Neuronal stem cell (in vitro differentiated cells): ENCODE measurements around the gene TUBB3.

ENCODE experiments used
- DNase-seq: peaks from one replicate; pipeline ENCODE4 v3.0.0-alpha.2; 2013; ENCODE audit warnings: low spot score
- H2AFZ ChIP-seq: one replicate; pipeline ENCODE4 v1.6.1; 2013; ENCODE audit warnings: mild to moderate bottlenecking, low read length, inconsistent platforms
- H2AK5ac ChIP-seq: 2 replicates; pipeline ENCODE4 v1.6.1; 2013; ENCODE audit warnings: low read depth, mild to moderate bottlenecking, inconsistent platforms, low read length, moderate library complexity, mixed read lengths
- H2BK120ac ChIP-seq: 2 replicates; pipeline ENCODE4 v1.6.1; 2013; ENCODE audit warnings: low read depth, mild to moderate bottlenecking, inconsistent platforms, low read length, moderate library complexity, mixed read lengths
- H2BK12ac ChIP-seq: one replicate; pipeline ENCODE4 v1.6.1; 2013; ENCODE audit warnings: low read length, inconsistent platforms
- H2BK15ac ChIP-seq: 2 replicates; pipeline ENCODE4 v1.6.1; 2013; ENCODE audit warnings: mild to moderate bottlenecking, low read length, inconsistent platforms, mixed read lengths
- H2BK5ac ChIP-seq: one replicate; pipeline ENCODE4 v1.6.1; 2013; ENCODE audit warnings: inconsistent platforms, mild to moderate bottlenecking, low read length, moderate library complexity
- H3K14ac ChIP-seq: one replicate; pipeline ENCODE4 v1.6.1; 2013; ENCODE audit warnings: low read length, inconsistent platforms
- H3K18ac ChIP-seq: 2 replicates; pipeline ENCODE4 v1.6.1; 2013; ENCODE audit warnings: low read length, inconsistent platforms
- H3K23ac ChIP-seq: 2 replicates; pipeline ENCODE4 v1.6.1; 2013; ENCODE audit warnings: low read depth, mild to moderate bottlenecking, mixed read lengths, low read length, inconsistent platforms; ENCODE audit not compliant: poor library complexity
- H3K27ac ChIP-seq: replicated peaks from 3 replicates; pipeline ENCODE4 v1.5.1; 2013; ENCODE audit warnings: low read length, inconsistent platforms
- H3K27me3 ChIP-seq, 3 experiments: 2 replicates each; pipeline ENCODE4 v1.6.1; 2013; ENCODE audit warnings: low read length in 3 of 3, mild to moderate bottlenecking in 2 of 3, inconsistent platforms in 1 of 3, low read depth in 1 of 3, mixed read lengths in 1 of 3, moderate library complexity in 1 of 3; ENCODE audit not compliant: control insufficient read depth in 3 of 3, insufficient read depth in 3 of 3
- H3K36me3 ChIP-seq, 2 donors: replicated peaks in 1 of 2; 2 replicates each; pipeline ENCODE4 v1.6.1; 2013; ENCODE audit warnings: low read length in 2 of 2; ENCODE audit not compliant: control insufficient read depth in 2 of 2, insufficient read depth in 2 of 2
- H3K4ac ChIP-seq: 2 replicates; pipeline ENCODE4 v1.6.1; 2013; ENCODE audit warnings: inconsistent platforms, mild to moderate bottlenecking, low read length, moderate library complexity
- H3K4me1 ChIP-seq, 2 donors: 1 replicate in 1 of 2; 2 replicates in 1 of 2; pipeline ENCODE4 v1.6.1; 2013; ENCODE audit warnings: low read length in 2 of 2, low read depth in 1 of 2; ENCODE audit not compliant: control insufficient read depth in 2 of 2, insufficient read depth in 1 of 2
- H3K4me2 ChIP-seq: one replicate; pipeline ENCODE4 v1.6.1; 2013; ENCODE audit warnings: mild to moderate bottlenecking, low read length, inconsistent platforms; ENCODE audit not compliant: insufficient read depth, poor library complexity, severe bottlenecking
- H3K4me3 ChIP-seq, 2 donors: 2 replicates each; pipeline ENCODE4 v1.5.1; 2013; ENCODE audit warnings: low read length in 2 of 2, mild to moderate bottlenecking in 2 of 2, inconsistent platforms in 1 of 2, moderate library complexity in 1 of 2
- H3K79me1 ChIP-seq: one replicate; pipeline ENCODE4 v1.6.1; 2013; ENCODE audit warnings: low read depth, mild to moderate bottlenecking, inconsistent platforms, low read length, moderate library complexity
- H3K9ac ChIP-seq: one replicate; pipeline ENCODE4 v1.6.1; 2013; ENCODE audit warnings: mild to moderate bottlenecking, low read depth, low read length, inconsistent platforms; ENCODE audit not compliant: poor library complexity
- H3K9me3 ChIP-seq, 2 donors: replicated peaks in 1 of 2; 2 replicates each; pipeline versions ENCODE3 to v1.6.1; 2013; ENCODE audit warnings: low read length in 2 of 2, mild to moderate bottlenecking in 2 of 2, inconsistent platforms in 1 of 2, low read depth in 1 of 2, mixed read lengths in 1 of 2, moderate library complexity in 1 of 2; ENCODE audit not compliant: control insufficient read depth in 2 of 2, insufficient read depth in 1 of 2
- H4K8ac ChIP-seq: one replicate; pipeline ENCODE4 v1.6.1; 2013; ENCODE audit warnings: low read depth, mild to moderate bottlenecking, inconsistent platforms, low read length, moderate library complexity
- H4K91ac ChIP-seq: one replicate; pipeline ENCODE4 v1.6.1; 2013; ENCODE audit warnings: low read length, low read depth, mild to moderate bottlenecking, inconsistent platforms; ENCODE audit not compliant: poor library complexity
- WGBS, 2 donors: extraction: QIAGEN DNeasy Blood & Tissue Kit; methylation state at CpG; one replicate each; pipeline ENCODE4 v1.1.7; 2013; ENCODE audit warnings: missing lambda C conversion rate in 2 of 2, mixed read lengths in 1 of 2; ENCODE audit not compliant: insufficient read length in 2 of 2, insufficient replicate concordance in 1 of 2; ENCODE audit errors: extremely low coverage in 2 of 2; 5-methylcytosine and 5-hydroxymethylcytosine counted together

The TUBB3 gene

DNA sequence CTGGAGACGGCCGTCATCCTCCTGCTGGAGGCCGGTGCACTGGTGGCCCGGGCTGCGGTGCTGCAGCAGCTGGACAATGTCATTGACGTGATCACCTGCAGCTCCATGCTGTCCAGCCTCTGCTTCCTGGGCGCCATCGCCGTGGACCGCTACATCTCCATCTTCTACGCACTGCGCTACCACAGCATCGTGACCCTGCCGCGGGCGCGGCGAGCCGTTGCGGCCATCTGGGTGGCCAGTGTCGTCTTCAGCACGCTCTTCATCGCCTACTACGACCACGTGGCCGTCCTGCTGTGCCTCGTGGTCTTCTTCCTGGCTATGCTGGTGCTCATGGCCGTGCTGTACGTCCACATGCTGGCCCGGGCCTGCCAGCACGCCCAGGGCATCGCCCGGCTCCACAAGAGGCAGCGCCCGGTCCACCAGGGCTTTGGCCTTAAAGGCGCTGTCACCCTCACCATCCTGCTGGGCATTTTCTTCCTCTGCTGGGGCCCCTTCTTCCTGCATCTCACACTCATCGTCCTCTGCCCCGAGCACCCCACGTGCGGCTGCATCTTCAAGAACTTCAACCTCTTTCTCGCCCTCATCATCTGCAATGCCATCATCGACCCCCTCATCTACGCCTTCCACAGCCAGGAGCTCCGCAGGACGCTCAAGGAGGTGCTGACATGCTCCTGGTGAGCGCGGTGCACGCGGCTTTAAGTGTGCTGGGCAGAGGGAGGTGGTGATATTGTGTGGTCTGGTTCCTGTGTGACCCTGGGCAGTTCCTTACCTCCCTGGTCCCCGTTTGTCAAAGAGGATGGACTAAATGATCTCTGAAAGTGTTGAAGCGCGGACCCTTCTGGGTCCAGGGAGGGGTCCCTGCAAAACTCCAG lies 3.4 kb upstream of the TUBB3 start:
- H3K18ac ChIP-seq = peak overlapping the region; percentile 83
- H3K36me3 ChIP-seq = no peaks in the 10 kb centered on the region
- H3K27ac ChIP-seq = no peak overlapping the region
- H3K9ac ChIP-seq = peak overlapping the region; percentile 74
- no peak for DNase-seq
- H3K9me3 ChIP-seq = no peaks in the 10 kb centered on the region
- peak overlapping the region; percentile 57 for H3K4ac ChIP-seq
- no peak overlapping the region for H4K91ac ChIP-seq
- peak overlapping the region; percentile 93 for H2BK15ac ChIP-seq
- no peak overlapping the region for H3K14ac ChIP-seq
- no peak overlapping the region for H4K8ac ChIP-seq
- H2AK5ac ChIP-seq = peak overlapping the region; percentile 72
- H2BK5ac ChIP-seq = peak overlapping the region; percentile 14
- peak overlapping the region; percentile 97 for H2BK12ac ChIP-seq
- H3K4me1 ChIP-seq = peaks cover 15 to 28% of the 10 kb centered on the region in 2 donors
- H3K79me1 ChIP-seq = peaks cover 4% of the 10 kb centered on the region
- H3K27me3 ChIP-seq = no peaks in the 10 kb centered on the region
- H3K4me3 ChIP-seq = peak overlapping the region in 1 of 2 donors; percentile 2
- H3K23ac ChIP-seq = peak overlapping the region; percentile 99
- WGBS, 2 donors = no CpG with 5 or more reads among the region's 52 CpGs
- H2BK120ac ChIP-seq = peak overlapping the region; percentile 84
- no peak overlapping the region for H3K4me2 ChIP-seq
- no peak overlapping the region for H2AFZ ChIP-seq

GRCh38 chr16:89920723-89921122 lies 2.4 kb upstream of the TUBB3 start:
- peaks cover 0 to 8% of the 10 kb centered on the region in 2 donors for H3K36me3 ChIP-seq
- no peak overlapping the region for H2BK12ac ChIP-seq
- peaks cover 6% of the 10 kb centered on the region for H3K79me1 ChIP-seq
- H3K4me1 ChIP-seq = peaks cover 20 to 31% of the 10 kb centered on the region in 2 donors
- peak overlapping the region; percentile 14 for H2BK5ac ChIP-seq
- no peak overlapping the region for H2AFZ ChIP-seq
- H3K9ac ChIP-seq = peak overlapping the region; percentile 81
- peak overlapping the region; percentile 68 for H3K18ac ChIP-seq
- peak overlapping the region; percentile 1 for H3K27ac ChIP-seq
- DNase-seq = no peak
- H3K27me3 ChIP-seq = no peaks in the 10 kb centered on the region
- H3K9me3 ChIP-seq = no peaks in the 10 kb centered on the region
- H3K4me2 ChIP-seq = no peak overlapping the region
- H3K14ac ChIP-seq = peak overlapping the region; percentile 9
- H2BK120ac ChIP-seq = no peak overlapping the region
- no peak overlapping the region for H3K4me3 ChIP-seq
- H3K23ac ChIP-seq = no peak overlapping the region
- H3K4ac ChIP-seq = no peak overlapping the region
- H4K8ac ChIP-seq = no peak overlapping the region
- H4K91ac ChIP-seq = no peak overlapping the region
- peak overlapping the region; percentile 1 for H2BK15ac ChIP-seq
- WGBS, 2 donors = no CpG with 5 or more reads among the region's 6 CpGs
- H2AK5ac ChIP-seq = peak overlapping the region; percentile 72

- Histone ChIP-seq H3K36me3 (peaks cover 0 to 11% of the 10 kb centered on the region in 2 donors), H2BK120ac (no peak overlapping the region), H2BK5ac (peak overlapping the region; percentile 14), H3K79me1 (peaks cover 7% of the 10 kb centered on the region), H3K14ac (peak overlapping the region; percentile 9), H4K91ac (no peak overlapping the region), H3K4me2 (peak overlapping the region; percentile 99), H3K18ac (peak overlapping the region; percentile 68), H3K9me3 (no peaks in the 10 kb centered on the region), H3K9ac (peak overlapping the region; percentile 81), H3K4ac (no peak overlapping the region), H3K4me1 (peaks cover 20 to 31% of the 10 kb centered on the region in 2 donors), H3K23ac (peak overlapping the region; percentile 70), H3K4me3 (peak overlapping the region in 1 of 2 donors; percentile 96), H2BK15ac (peak overlapping the region; percentile 1), H2BK12ac (no peak overlapping the region), H4K8ac (no peak overlapping the region), H2AK5ac (peak overlapping the region; percentile 72), H3K27me3 (no peaks in the 10 kb centered on the region), H2AFZ (peak overlapping the region; percentile 38), H3K27ac (peak overlapping the region; percentile 90)
- no CpG with 5 or more reads among the region's 14 CpGs for WGBS, 2 donors
- DNase-seq = no peak
Observed at GRCh38 chr16:89921131-89921701, 1.9 kb upstream of the TUBB3 start.
